ENCODE data around the gene AZIN2.

- TF ChIP-seq CTCF (IDR thresholded peaks at IDR 0.05; ENCODE audit: low read length) (no peak), EZH2 (IDR thresholded peaks at IDR 0.05; ENCODE audit: borderline replicate concordance, low read length) (no peak)
Observed at GRCh38 chr1:33150522-33150921, 69.6 kb downstream of the AZIN2 start.
